Fibroblast of skin of left quadriceps (primary cell): ENCODE measurements around the gene HNRNPA2B1.
"Not testable (repeated sequence)": the region's sequence is repeated elsewhere in the genome, so short reads cannot be mapped to it uniquely, and the experiment has no call there.

ENCODE experiments used
- DNase-seq, 2 experiments: peaks; one replicate each; pipeline ENCODE4 v3.0.0-alpha.2; 2013; ENCODE audit warnings: low read depth in 2 of 2

The HNRNPA2B1 gene

GRCh38 chr7:26198133-26198780, 2.3 kb downstream of the HNRNPA2B1 start:
- DNase-seq: no peak

GRCh38 chr7:26197153-26198115, 3.1 kb downstream of the HNRNPA2B1 start:
- no peak for DNase-seq

- no peak for DNase-seq
Observed at GRCh38 chr7:26195867-26196657, 4.5 kb downstream of the HNRNPA2B1 start.

GRCh38 chr7:26195182-26195581, 5.4 kb downstream of the HNRNPA2B1 start:
- DNase-seq: no peak

GRCh38 chr7:26194764-26195163, 5.8 kb downstream of the HNRNPA2B1 start:
- not testable (repeated sequence) for DNase-seq

GRCh38 chr7:26193432-26194207, 6.9 kb downstream of the HNRNPA2B1 start:
- DNase-seq: no peak

GRCh38 chr7:26192485-26193087, 8.0 kb downstream of the HNRNPA2B1 start:
- no peak for DNase-seq

- DNase-seq: no peak
Observed at GRCh38 chr7:26191974-26192479, 8.5 kb downstream of the HNRNPA2B1 start.

GRCh38 chr7:26191233-26191973, 9.1 kb downstream of the HNRNPA2B1 start:
- DNase-seq: no peak

GRCh38 chr7:26190417-26190869, 10.1 kb downstream of the HNRNPA2B1 start:
- DNase-seq: no peak

- no peak for DNase-seq
Observed at GRCh38 chr7:26189697-26190096, 10.8 kb downstream of the HNRNPA2B1 start.

- DNase-seq: no peak
Observed at GRCh38 chr7:26188957-26189541, 11.5 kb downstream of the HNRNPA2B1 start.

- DNase-seq: no peak
Observed at GRCh38 chr7:26188206-26188956, 12.2 kb downstream of the HNRNPA2B1 start.

GRCh38 chr7:26187380-26188205, 13.0 kb downstream of the HNRNPA2B1 start:
- DNase-seq: no peak

- DNase-seq: no peak
Observed at GRCh38 chr7:26186364-26187311, 13.9 kb downstream of the HNRNPA2B1 start.

- DNase-seq: no peak
Observed at GRCh38 chr7:26185844-26186180, 14.7 kb downstream of the HNRNPA2B1 start.
